GM18519 (cell line): ENCODE measurements around the gene RNU1-1.
"Not testable (repeated sequence)": the region's sequence is repeated elsewhere in the genome, so short reads cannot be mapped to it uniquely, and the experiment has no call there.

Experiments
- ATAC-seq: cut with Tn5 transposase; IDR thresholded peaks from one replicate; pipeline ENCODE4 v1.9.1; 2021; ENCODE audit warnings: mild to moderate bottlenecking, moderate library complexity; ENCODE audit not compliant: unreplicated experiment, low FRiP score

Gene RNU1-1

DNA sequence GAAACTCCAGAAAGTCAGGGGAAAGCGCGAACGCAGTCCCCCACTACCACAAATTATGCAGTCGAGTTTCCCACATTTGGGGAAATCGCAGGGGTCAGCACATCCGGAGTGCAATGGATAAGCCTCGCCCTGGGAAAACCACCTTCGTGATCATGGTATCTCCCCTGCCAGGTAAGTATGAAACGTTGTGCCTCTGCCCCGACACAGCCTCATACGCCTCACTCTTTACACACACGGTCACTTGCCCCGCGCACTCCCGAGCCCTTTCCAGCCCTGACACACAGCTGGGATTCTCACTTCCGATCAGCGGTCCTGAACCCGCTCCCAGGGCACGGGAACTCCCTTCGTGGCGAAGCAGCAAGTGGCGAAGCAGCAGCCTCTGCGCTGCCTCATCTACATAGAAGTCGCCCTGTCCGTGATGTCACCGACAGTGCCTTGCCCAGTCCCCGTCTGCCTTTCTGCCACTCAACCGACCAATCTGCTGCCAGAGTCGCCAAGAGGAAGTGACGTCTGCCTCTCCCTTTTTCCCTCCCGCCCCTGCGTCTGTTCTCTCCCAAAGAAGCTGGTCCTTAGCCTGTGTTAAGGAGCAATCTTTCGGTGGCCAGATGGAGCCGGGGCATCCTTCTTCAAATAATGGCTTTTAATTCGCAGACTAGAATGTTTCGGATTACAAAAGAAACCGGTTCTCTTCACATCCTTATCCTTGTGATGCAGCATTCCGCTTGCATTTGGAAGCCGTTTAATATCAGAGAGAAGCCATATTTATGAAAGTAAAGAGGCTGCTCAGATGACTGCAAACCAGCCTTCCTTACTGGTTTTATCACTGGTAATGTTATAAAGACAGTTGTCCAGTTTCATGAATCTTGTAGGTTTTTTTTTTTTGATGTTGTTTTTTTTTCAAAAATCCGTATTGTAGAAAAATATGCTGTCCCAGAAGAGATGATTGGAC is at the start of gene RNU1-1:
Gene RNU1-1, minus strand, starts transcription at position 179 of the 949 bp plus-strand sequence.
- not testable (repeated sequence) for ATAC-seq

- ATAC-seq = not testable (repeated sequence)
Observed at GRCh38 chr1:16561035-16561434, 47.0 kb upstream of the RNU1-1 start.

DNA sequence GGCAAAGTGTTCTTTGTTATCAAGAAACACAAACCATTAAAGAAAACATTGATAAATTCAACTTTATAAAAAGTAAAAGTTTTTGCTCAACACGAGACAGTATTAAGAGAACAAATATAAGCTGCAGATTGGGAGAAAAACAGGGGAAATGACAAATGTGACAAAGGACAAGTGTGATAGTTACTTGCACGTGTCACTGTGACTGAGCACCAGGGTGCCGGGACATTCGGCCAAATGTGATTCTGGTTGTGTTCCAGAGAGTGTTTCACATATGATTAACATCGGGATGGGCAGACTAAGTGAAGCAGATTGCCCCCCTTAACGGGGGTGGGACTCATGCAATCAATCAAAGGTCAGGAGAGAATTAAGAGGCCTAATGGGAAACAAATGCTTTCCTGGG is 46.4 kb upstream of the RNU1-1 start:
- ATAC-seq = not testable (repeated sequence)

DNA sequence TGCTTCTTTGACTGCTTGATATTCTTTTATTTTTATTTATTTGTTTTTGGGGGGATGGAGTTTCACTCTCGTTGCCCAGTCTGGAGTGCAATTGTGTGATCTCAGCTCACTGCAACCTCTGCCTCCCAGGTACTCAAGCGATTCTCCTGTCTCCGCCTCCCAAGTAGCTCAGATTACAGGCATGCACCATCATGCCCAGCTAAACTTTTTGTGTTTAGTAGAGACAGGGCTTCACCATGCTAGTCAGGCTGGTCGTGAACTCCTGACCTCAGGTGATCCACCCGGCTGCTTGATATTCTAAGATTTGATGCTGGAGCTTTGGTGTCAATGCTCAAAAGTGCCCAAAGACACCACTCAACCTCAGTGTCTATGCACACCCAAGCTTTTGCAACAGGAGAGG is 45.6 kb upstream of the RNU1-1 start:
- not testable (repeated sequence) for ATAC-seq

DNA sequence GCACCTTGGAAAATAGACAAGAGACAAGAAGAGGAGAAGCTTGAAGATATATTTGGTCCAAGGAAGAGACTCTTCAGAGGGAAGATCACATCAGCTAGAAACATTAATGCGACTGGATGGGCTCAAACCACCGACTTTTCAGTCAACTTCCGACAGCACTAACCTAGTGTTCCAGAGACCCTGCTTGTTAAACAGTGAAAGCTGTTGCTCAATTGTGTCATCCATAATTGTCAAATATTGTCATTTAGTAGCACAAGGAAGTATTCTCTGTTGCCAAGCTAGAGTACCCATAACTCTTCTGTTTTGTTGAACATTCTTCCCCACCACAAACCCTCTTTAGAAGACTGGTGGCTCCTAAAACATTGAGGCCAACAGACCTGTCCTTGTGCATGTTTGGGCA is 42.9 kb upstream of the RNU1-1 start:
- not testable (repeated sequence) for ATAC-seq

GRCh38 chr1:16553244-16553643 is 39.2 kb upstream of the RNU1-1 start:
- not testable (repeated sequence) for ATAC-seq

DNA sequence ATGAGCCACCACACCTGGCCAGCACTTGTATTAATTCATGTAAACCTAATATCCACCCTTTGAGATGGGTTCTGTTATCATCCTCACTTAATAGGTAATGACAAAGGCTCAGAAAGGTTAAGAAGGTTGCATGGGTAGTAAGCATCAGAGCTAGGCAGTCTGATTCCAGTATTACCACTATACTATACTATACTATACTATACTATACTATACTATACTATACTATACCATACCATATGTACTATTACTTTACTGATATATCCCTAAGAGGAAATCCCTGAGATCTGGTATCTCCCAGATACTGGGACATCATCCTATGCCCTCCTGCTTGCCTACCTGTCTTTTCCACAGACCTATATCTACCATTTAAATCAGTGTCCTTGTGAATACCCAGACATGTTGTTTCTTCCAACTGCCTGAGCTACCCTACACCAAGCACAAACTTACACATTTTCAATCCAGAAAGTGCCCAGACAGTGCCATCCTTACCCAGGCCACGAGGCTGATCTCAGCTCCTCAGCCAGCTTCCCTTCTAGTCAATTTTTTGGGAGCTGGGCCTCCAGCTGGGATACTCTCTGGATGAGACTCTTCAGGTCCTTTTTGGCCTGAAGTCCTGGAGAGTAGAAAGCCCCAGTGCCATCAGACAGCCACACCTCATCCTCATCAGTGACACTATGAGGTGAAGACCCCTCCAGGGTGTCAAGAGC is 36.3 kb upstream of the RNU1-1 start:
- ATAC-seq = not testable (repeated sequence)

DNA sequence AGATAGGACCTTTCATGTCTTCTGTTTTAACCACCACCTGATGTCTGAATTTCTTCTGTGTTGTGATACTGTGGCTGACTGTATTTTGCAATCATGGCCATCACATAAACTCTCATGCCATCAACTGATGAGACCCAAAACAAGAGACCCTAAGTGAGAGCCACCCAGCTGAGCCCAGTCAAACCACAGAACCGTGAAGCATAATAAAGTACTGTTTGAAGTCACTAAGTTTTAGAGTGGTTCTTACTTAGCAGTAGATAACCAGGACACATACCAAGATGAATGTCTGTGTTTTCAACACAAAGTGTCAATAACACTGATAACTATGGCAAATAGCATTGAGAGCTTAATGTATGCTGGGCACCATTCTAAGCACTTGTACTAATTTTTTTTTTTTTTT is 35.5 kb upstream of the RNU1-1 start:
- ATAC-seq = not testable (repeated sequence)

DNA sequence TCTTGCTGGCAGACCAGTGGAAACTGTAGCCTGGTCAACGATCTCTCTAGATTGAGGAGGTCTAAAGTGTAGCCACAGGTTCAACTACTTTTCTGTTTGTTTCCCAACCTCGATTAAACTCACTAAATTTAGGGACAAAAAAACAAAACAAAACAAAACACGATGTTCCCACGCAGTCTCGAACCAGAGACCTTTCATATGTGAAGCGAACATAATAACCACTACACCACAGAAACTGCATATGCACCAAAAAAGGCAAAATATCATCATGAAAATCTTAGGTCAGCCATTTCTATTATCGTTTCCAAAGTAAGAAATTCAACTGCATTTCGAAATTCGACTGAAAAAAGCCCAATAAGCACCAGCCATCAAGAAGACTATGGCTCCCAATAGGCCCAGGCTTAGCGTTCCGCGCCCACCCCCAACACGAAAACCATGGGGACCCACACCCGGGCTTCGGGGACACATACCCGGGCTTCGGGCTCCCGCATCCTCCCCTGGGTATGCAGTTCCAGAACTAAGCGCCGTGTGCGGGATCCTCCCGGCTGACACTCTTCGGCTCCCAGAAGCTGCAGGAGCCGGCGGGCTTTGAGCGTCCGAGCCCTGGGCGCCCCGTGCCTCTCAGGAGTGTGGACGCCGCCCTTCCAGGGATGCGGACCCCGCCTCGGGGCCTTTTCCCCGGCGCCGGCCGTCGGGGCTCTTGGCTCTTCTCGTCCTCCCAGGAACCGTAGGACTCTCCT is 33.6 kb upstream of the RNU1-1 start:
- ATAC-seq = not testable (repeated sequence)

- not testable (repeated sequence) for ATAC-seq
Observed at GRCh38 chr1:16545682-16546095, 31.6 kb upstream of the RNU1-1 start.

GRCh38 chr1:16540421-16540893 is 26.4 kb upstream of the RNU1-1 start:
- ATAC-seq = not testable (repeated sequence)

- ATAC-seq = not testable (repeated sequence)
Observed at GRCh38 chr1:16537528-16537927, 23.4 kb upstream of the RNU1-1 start.

DNA sequence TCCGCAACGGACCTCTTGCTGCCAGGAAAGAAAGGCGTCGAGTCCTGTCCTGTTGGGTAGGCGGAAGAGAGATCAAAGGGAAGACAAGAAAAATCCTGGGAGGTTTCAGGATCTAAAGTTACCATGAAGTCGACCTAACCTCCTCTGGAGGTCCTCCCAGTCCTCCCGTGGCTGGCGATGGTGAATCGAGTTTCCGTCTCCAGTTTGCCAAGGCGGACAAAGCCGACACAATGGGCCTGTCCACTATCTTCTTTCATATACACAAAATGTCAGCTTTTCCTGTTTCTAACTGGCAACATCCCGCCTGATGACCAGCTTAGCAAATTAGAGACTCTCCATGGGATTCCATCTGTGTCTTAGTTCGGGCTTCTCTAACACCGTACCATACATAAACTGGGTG is 22.7 kb upstream of the RNU1-1 start:
- not testable (repeated sequence) for ATAC-seq

DNA sequence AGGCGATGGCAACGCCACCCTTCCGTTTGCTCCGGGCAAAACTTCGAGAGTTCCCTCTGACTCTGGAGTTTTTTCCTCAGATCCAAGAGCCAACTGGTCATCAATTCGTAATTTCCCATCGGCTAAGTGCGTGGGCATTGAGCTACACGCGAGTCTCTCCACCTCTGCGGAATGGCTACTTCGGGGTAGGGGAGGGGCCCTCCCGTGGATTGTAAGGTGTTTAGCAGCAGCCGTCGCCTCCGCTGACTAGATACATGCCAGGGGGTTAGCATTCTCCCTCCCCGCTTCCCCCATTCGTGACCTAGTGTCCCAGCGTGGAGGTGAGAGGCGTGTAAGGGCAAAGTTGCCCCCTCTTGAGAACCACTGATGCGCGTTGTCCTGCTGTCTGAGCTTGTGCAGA is 21.8 kb upstream of the RNU1-1 start:
- ATAC-seq = not testable (repeated sequence)

DNA sequence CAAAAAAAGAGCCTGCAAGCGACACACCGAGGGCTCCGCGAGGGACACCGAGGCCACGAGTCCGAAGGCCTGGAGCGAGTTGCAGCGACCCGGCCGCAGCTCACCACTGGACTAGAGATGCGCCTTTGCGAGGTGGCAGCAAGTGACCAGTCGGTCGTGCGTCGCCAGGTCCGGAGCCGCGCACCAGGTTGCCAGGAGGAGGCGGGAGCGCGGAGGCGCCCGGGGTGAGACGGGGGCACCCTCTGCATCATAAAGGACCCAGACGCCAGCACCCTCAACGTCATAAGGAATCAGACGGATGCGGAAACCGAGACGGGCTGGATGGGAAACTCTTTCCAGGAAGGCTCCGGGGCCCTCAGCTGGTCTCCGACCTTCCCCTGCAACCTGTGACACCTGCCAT is 21.4 kb upstream of the RNU1-1 start:
- ATAC-seq = not testable (repeated sequence)

- not testable (repeated sequence) for ATAC-seq
Observed at GRCh38 chr1:16534829-16535456, 20.9 kb upstream of the RNU1-1 start.

- ATAC-seq = not testable (repeated sequence)
Observed at GRCh38 chr1:16534239-16534828, 20.2 kb upstream of the RNU1-1 start.

DNA sequence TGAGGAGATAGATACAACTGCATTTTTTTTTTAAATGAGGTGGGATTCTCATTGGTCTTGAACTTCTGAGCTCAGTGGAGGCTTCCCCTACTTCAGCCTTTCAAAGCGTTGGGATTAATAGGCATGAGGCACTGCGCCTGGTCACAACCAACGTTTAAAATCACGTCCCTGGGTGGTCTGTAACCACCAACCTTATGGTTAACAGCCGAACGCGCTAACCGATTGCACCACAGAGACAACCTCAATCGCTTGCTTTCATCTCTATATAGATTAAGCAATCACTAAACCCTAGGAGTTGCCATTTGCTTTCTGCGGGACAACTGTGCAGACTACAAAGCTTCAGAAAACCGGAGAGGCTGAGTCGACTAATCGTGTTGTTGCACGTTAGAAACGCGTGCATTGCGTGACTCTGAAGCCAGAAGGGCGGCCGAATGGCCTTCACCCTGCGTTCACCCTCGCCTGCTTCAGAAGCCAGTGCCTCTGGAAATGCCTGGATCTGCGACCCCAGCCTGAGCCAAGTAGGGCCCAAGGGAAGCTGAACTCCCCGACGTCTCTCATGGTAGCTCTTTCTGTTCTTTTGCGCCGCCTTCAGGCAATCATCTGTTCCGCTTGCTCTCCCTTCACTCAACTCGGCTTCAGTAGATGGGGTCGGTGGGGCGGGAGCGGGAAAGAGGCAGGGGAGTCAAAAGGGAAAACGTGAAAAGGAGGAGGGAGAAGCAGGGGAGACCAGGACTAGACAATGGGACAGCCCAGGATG is 18.3 kb upstream of the RNU1-1 start:
- not testable (repeated sequence) for ATAC-seq

DNA sequence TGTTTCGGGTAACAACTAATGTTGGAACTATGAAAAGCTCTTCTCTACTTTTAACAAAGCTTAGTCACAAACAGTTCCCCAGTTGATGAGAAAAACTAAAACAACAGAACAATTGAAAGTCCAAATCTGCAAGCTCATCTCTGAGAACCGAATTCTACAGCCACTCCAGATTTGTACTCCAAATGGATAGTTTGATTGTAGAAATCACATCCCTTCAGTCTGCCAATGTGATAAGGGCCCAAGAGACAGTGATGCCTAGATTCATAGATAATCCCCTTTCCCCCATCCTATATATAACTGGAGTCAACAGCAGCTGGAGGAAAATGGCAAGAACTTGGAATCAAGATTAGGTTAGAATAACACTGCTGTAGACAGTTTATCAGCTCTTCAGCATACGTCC is 14.3 kb upstream of the RNU1-1 start:
- not testable (repeated sequence) for ATAC-seq
